ENCODE data around the gene TSC22D3. TPM values are rescaled to one million over a fixed set of nuclear protein-coding genes. Genes with fewer than 3 reads are reported as not detected.

TSC22D3 gene
- total RNA-seq, 1 donor from 2014 or later: 30.3 TPM

- Histone ChIP-seq H3K9me3 (ENCODE audit: control insufficient read depth in 3 of 3, low read length in 3 of 3) (no peaks in the 10 kb centered on the region), H3K27ac (ENCODE audit: low read depth, low read length) (no peak overlapping the region), H3K4me1 (ENCODE audit: control insufficient read depth in 3 of 3, insufficient read depth in 3 of 3, low read length in 3 of 3) (peaks cover 65 to 78% (median 76%) of the 10 kb centered on the region in 3 donors), H3K9ac (ENCODE audit: low read depth in 1 of 3, low read length in 3 of 3) (no peak overlapping the region), H3K36me3 (ENCODE audit: control insufficient read depth in 3 of 3, insufficient read depth in 3 of 3, low read length in 3 of 3) (no peaks in the 10 kb centered on the region), H3K27me3 (ENCODE audit: control insufficient read depth in 3 of 3, insufficient read depth in 3 of 3, low read length in 3 of 3) (peaks cover 0 to 5% (median 0%) of the 10 kb centered on the region in 3 donors), H3K4me3 (ENCODE audit: low read length in 3 of 3) (no peak overlapping the region)
Observed at GRCh38 chrX:107733686-107734085, 41.9 kb downstream of the TSC22D3 start.

- H3K4me3 ChIP-seq (ENCODE audit: low read length in 3 of 3): peak overlapping the region; percentile 30 to 56 (median 34)
- no peaks in the 10 kb centered on the region for H3K36me3 ChIP-seq (ENCODE audit: control insufficient read depth in 3 of 3, insufficient read depth in 3 of 3, low read length in 3 of 3)
- peaks cover 72 to 83% (median 74%) of the 10 kb centered on the region in 3 donors for H3K4me1 ChIP-seq (ENCODE audit: control insufficient read depth in 3 of 3, insufficient read depth in 3 of 3, low read length in 3 of 3)
- peak overlapping the region; percentile 81 for H3K27ac ChIP-seq (ENCODE audit: low read depth, low read length)
- H3K9ac ChIP-seq (ENCODE audit: low read depth in 1 of 3, low read length in 3 of 3): peak overlapping the region in 2 of 3 donors; percentile 25 to 34
- no peaks in the 10 kb centered on the region for H3K9me3 ChIP-seq (ENCODE audit: control insufficient read depth in 3 of 3, low read length in 3 of 3)
- H3K27me3 ChIP-seq (ENCODE audit: control insufficient read depth in 3 of 3, insufficient read depth in 3 of 3, low read length in 3 of 3): no peaks in the 10 kb centered on the region
Observed at GRCh38 chrX:107731831-107732502, 43.6 kb downstream of the TSC22D3 start.

DNA sequence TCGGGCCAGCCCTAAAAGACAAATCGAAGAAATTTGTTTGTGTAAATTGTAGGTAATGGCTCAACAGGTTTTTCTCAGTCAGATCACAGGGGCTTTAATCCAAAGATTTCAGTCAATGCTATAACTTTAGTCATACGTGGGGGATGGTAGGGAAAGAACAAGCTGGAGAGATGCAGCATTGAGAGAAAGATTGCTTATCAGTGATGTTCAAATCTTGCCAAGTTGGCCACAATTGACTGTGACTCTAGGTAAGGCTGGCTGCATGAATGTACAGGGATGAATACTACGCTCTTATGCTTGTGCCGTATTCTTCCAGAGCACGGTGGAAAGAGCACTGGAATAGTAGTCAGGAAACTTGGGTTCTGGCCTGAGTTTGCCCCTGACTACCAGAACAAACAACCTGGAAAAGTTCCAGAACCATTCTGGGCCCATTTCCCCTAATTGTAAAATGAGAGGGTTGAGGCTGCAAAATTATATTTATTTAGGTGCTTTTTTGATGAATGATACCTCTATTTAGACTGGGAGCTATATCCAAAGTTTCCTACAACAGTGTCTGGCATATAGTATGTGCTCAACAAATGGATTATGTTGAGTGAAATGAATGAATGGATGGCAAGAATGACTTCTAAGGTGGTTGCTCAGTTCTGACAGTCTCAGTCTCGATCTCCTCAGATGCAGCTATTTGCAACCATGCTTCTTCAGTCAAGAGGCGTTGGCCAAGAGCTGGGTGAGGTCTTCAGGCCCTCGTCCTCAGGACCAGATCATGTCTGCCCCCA is 44.4 kb downstream of the TSC22D3 start:
- Histone ChIP-seq H3K9ac (ENCODE audit: low read depth in 1 of 3, low read length in 3 of 3) (peak overlapping the region in 2 of 3 donors; percentile 34 to 62), H3K4me1 (ENCODE audit: control insufficient read depth in 3 of 3, insufficient read depth in 3 of 3, low read length in 3 of 3) (peaks cover 79 to 90% (median 81%) of the 10 kb centered on the region in 3 donors), H3K27me3 (ENCODE audit: control insufficient read depth in 3 of 3, insufficient read depth in 3 of 3, low read length in 3 of 3) (no peaks in the 10 kb centered on the region), H3K27ac (ENCODE audit: low read depth, low read length) (peak overlapping the region; percentile 81), H3K4me3 (ENCODE audit: low read length in 3 of 3) (peak overlapping the region; percentile 30 to 56 (median 34)), H3K36me3 (ENCODE audit: control insufficient read depth in 3 of 3, insufficient read depth in 3 of 3, low read length in 3 of 3) (no peaks in the 10 kb centered on the region), H3K9me3 (ENCODE audit: control insufficient read depth in 3 of 3, low read length in 3 of 3) (no peaks in the 10 kb centered on the region)

DNA sequence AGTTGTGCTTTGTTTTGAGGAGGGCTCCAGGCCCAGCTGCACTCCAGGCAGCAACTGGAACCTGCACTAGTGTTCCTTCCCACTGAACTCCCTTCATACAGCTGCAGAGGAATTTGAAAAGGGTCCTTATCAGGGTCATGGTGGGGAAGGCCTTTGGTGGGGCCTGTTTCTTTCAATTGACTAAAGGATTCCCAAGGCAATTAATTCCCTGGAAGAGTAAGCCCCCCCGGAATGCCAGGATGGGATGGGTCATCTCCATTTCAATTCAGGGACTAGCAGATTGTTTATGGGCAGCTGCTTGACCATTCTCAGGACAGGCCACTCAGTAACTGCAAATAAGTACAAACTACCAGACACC is 45.3 kb downstream of the TSC22D3 start:
- Histone ChIP-seq H3K27ac (ENCODE audit: low read depth, low read length) (peak overlapping the region; percentile 81), H3K36me3 (ENCODE audit: control insufficient read depth in 3 of 3, insufficient read depth in 3 of 3, low read length in 3 of 3) (no peaks in the 10 kb centered on the region), H3K4me3 (ENCODE audit: low read length in 3 of 3) (no peak overlapping the region), H3K9ac (ENCODE audit: low read depth in 1 of 3, low read length in 3 of 3) (peak overlapping the region in 1 of 3 donors; percentile 62), H3K9me3 (ENCODE audit: control insufficient read depth in 3 of 3, low read length in 3 of 3) (no peaks in the 10 kb centered on the region), H3K4me1 (ENCODE audit: control insufficient read depth in 3 of 3, insufficient read depth in 3 of 3, low read length in 3 of 3) (peaks cover 85 to 90% (median 86%) of the 10 kb centered on the region in 3 donors), H3K27me3 (ENCODE audit: control insufficient read depth in 3 of 3, insufficient read depth in 3 of 3, low read length in 3 of 3) (no peaks in the 10 kb centered on the region)

GRCh38 chrX:107729558-107730297 is 45.9 kb downstream of the TSC22D3 start:
- Histone ChIP-seq H3K4me1 (ENCODE audit: control insufficient read depth in 3 of 3, insufficient read depth in 3 of 3, low read length in 3 of 3) (peaks cover 86 to 93% (median 91%) of the 10 kb centered on the region in 3 donors), H3K9me3 (ENCODE audit: control insufficient read depth in 3 of 3, low read length in 3 of 3) (no peaks in the 10 kb centered on the region), H3K27ac (ENCODE audit: low read depth, low read length) (peak overlapping the region; percentile 81)

DNA sequence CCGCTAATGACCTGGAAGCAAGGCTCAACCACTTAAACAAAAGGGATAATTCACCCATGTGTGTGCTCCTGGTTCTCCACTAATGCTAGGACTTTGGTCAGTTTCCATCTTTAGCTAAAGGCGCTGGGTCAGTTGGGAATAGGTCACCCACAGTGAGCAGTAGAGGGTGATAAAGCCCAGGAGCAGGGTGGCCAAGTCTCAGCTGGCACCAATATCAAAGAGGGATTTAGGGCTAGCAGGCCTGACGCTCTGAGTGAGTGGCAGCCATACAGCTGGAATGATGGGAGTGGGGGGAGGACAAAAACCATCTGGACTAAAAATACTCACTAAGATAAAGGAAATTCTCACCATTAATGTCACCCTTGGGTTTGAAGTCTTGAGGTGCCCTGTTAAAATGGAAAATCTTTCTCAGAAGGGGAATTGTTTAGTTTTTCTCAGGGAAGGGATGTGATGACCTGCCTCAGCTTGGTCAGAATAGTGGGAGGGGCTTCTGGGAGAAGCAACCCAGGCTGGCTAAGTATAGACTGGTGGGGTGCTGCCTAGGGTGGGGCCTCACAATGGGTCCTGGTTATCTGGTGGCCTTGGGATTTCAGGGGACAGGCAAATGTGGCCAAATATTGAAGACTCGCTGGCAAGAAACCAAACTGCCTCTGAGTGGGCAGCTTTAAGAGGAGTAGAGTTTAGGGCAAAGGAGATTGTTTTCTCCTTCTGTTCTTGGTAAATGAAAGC is 47.1 kb downstream of the TSC22D3 start:
- Histone ChIP-seq H3K9ac (ENCODE audit: low read depth in 1 of 3, low read length in 3 of 3) (peak overlapping the region in 2 of 3 donors; percentile 10 to 62), H3K9me3 (ENCODE audit: control insufficient read depth in 3 of 3, low read length in 3 of 3) (no peaks in the 10 kb centered on the region), H3K4me1 (ENCODE audit: control insufficient read depth in 3 of 3, insufficient read depth in 3 of 3, low read length in 3 of 3) (peaks cover 84 to 94% (median 93%) of the 10 kb centered on the region in 3 donors), H3K27ac (ENCODE audit: low read depth, low read length) (peak overlapping the region; percentile 81), H3K27me3 (ENCODE audit: control insufficient read depth in 3 of 3, insufficient read depth in 3 of 3, low read length in 3 of 3) (peaks cover 0 to 7% (median 0%) of the 10 kb centered on the region in 3 donors), H3K4me3 (ENCODE audit: low read length in 3 of 3) (no peak overlapping the region), H3K36me3 (ENCODE audit: control insufficient read depth in 3 of 3, insufficient read depth in 3 of 3, low read length in 3 of 3) (no peaks in the 10 kb centered on the region)

More at GRCh38 chrX:107729558-107730297, 45.9 kb downstream of the TSC22D3 start:
- Histone ChIP-seq H3K9ac (ENCODE audit: low read depth in 1 of 3, low read length in 3 of 3) (peak overlapping the region in 2 of 3 donors; percentile 10 to 62), H3K27me3 (ENCODE audit: control insufficient read depth in 3 of 3, insufficient read depth in 3 of 3, low read length in 3 of 3) (no peaks in the 10 kb centered on the region), H3K4me3 (ENCODE audit: low read length in 3 of 3) (no peak overlapping the region), H3K36me3 (ENCODE audit: control insufficient read depth in 3 of 3, insufficient read depth in 3 of 3, low read length in 3 of 3) (no peaks in the 10 kb centered on the region)

GRCh38 chrX:107726816-107727534 is 48.6 kb downstream of the TSC22D3 start:
- Histone ChIP-seq H3K27ac (ENCODE audit: low read depth, low read length) (peak overlapping the region; percentile 32), H3K9ac (ENCODE audit: low read depth in 1 of 3, low read length in 3 of 3) (no peak overlapping the region), H3K4me1 (ENCODE audit: control insufficient read depth in 3 of 3, insufficient read depth in 3 of 3, low read length in 3 of 3) (peaks cover 80 to 92% (median 91%) of the 10 kb centered on the region in 3 donors), H3K4me3 (ENCODE audit: low read length in 3 of 3) (no peak overlapping the region), H3K36me3 (ENCODE audit: control insufficient read depth in 3 of 3, insufficient read depth in 3 of 3, low read length in 3 of 3) (no peaks in the 10 kb centered on the region), H3K9me3 (ENCODE audit: control insufficient read depth in 3 of 3, low read length in 3 of 3) (no peaks in the 10 kb centered on the region), H3K27me3 (ENCODE audit: control insufficient read depth in 3 of 3, insufficient read depth in 3 of 3, low read length in 3 of 3) (peaks cover 0 to 10% (median 0%) of the 10 kb centered on the region in 3 donors)

- H3K27me3 ChIP-seq (ENCODE audit: control insufficient read depth in 3 of 3, insufficient read depth in 3 of 3, low read length in 3 of 3): peaks cover 0 to 10% (median 0%) of the 10 kb centered on the region in 3 donors
- peak overlapping the region; percentile 51 for H3K27ac ChIP-seq (ENCODE audit: low read depth, low read length)
- no peaks in the 10 kb centered on the region for H3K9me3 ChIP-seq (ENCODE audit: control insufficient read depth in 3 of 3, low read length in 3 of 3)
- H3K4me1 ChIP-seq (ENCODE audit: control insufficient read depth in 3 of 3, insufficient read depth in 3 of 3, low read length in 3 of 3): peaks cover 78 to 93% (median 92%) of the 10 kb centered on the region in 3 donors
- H3K4me3 ChIP-seq (ENCODE audit: low read length in 3 of 3): peak overlapping the region in 1 of 3 donors; percentile 22
- H3K36me3 ChIP-seq (ENCODE audit: control insufficient read depth in 3 of 3, insufficient read depth in 3 of 3, low read length in 3 of 3): no peaks in the 10 kb centered on the region
- H3K9ac ChIP-seq (ENCODE audit: low read depth in 1 of 3, low read length in 3 of 3): peak overlapping the region in 1 of 3 donors; percentile 16
Observed at GRCh38 chrX:107725761-107726555, 49.6 kb downstream of the TSC22D3 start.

All from skeletal muscle tissue (tissue), 4 donors.